ENCODE results near the gene PRKCH. TPM values are rescaled to one million over a fixed set of nuclear protein-coding genes. Genes with fewer than 3 reads are reported as not detected.

Gene PRKCH
- polyA plus RNA-seq, 1 donor from 2014 or later: 2.0 TPM

DNA sequence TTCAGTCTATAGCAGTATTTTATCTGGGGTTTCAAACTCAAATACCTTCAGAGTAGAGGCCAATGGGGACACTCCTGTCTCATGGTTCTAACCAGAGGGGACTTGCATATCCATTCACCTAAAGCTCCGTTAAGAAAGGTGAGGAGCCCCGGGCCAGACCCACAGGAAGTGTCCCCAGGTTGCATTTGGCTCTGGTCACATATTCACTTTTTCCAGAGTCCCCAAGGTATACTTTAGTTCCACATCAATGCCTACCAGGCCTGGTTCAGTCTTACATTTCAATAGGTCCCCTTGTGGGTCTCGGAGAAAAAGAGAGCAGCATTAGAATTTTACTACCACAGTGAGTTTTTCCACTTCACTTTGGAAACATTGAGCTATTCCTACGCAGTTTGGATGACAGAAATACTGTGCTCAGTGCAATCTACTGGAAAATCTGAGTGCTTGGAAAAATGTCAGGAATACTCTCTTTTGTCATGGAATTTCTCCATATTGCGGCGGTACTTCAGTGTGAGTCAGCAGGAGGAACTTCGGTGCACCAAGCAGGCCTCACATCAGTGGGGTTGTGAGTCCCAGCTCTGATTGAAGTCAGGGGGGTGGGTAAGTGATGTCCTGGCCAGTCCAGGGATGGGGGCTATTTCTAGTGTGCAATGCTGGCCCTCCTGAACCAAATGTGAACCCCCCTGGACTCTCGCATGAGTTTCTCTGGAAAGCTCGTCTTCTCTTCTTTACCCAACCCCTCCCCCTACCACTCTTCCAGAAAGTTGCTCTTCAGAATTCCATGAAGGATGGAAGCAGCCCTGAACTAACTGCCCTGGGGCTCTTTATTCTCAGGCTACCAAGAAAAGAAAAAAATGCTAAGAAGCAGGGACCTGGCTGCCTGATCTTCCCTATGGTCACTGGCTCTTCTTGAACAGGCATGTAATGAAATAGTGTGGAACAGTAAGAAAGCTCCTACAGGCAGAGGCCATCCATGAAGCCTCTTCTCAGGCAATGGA, 184.7 kb downstream of the PRKCH start:
- Histone ChIP-seq H3K4me2 (ENCODE audit: low read length) (no peak overlapping the region), H4K20me1 (ENCODE audit: insufficient read depth) (no peaks in the 10 kb centered on the region), H3K27me3 (ENCODE audit: insufficient read depth, low read depth, low read length) (no peaks in the 10 kb centered on the region), H2AFZ (ENCODE audit: low read depth, low read length) (no peak overlapping the region), H3K9me3 (ENCODE audit: low read length) (no peaks in the 10 kb centered on the region), H3K79me2 (replicated peaks; ENCODE audit: insufficient read depth, low read length) (no peaks in the 10 kb centered on the region), H3K36me3 (ENCODE audit: insufficient read depth, low read length) (no peaks in the 10 kb centered on the region), H3K4me3 (ENCODE audit: low read length) (no peak overlapping the region), H3K9ac (ENCODE audit: low read length) (no peak overlapping the region), H3K27ac (ENCODE audit: low read length) (no peak overlapping the region), H3F3A (ENCODE audit: insufficient read depth, low read length, poor library complexity, severe bottlenecking) (no peaks in the 10 kb centered on the region), H3K9me2 (ENCODE audit: insufficient read depth, low read length) (no peaks in the 10 kb centered on the region)
- TF ChIP-seq POLR2AphosphoS5 (IDR thresholded peaks at IDR 0.05) (no peak), EZH2 (IDR thresholded peaks at IDR 0.05; ENCODE audit: borderline replicate concordance, insufficient read depth, low read length, poor library complexity, severe bottlenecking) (no peak)
- TF ChIP-seq, protein P1, sequence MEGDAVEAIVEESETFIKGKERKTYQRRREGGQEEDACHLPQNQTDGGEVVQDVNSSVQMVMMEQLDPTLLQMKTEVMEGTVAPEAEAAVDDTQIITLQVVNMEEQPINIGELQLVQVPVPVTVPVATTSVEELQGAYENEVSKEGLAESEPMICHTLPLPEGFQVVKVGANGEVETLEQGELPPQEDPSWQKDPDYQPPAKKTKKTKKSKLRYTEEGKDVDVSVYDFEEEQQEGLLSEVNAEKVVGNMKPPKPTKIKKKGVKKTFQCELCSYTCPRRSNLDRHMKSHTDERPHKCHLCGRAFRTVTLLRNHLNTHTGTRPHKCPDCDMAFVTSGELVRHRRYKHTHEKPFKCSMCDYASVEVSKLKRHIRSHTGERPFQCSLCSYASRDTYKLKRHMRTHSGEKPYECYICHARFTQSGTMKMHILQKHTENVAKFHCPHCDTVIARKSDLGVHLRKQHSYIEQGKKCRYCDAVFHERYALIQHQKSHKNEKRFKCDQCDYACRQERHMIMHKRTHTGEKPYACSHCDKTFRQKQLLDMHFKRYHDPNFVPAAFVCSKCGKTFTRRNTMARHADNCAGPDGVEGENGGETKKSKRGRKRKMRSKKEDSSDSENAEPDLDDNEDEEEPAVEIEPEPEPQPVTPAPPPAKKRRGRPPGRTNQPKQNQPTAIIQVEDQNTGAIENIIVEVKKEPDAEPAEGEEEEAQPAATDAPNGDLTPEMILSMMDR (IDR thresholded peaks at IDR 0.05; ENCODE audit: poor library complexity, severe bottlenecking): no peak

DNA sequence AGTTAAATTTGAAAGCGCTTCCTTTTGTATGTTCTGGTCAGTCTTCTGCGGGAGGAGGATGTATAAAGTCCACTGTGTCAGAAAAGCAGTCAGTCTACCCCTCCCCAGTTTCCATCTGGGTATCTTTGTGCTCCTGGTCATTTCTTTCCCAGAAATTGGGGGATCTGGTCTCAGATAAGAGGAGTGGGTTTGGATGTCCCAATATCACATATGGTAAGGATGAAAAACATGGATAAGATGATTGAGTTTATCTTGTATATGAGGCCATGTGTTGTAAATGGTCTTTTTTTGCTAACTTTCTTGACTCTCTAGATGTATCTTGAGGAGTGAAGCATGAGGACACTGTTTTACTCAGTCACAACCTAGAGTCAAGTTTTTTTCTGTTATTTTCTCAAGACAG, 187.1 kb downstream of the PRKCH start:
- Histone ChIP-seq H2AFZ (ENCODE audit: low read depth, low read length) (no peak overlapping the region), H3K36me3 (ENCODE audit: insufficient read depth, low read length) (no peaks in the 10 kb centered on the region), H4K20me1 (ENCODE audit: insufficient read depth) (no peaks in the 10 kb centered on the region), H3K4me2 (ENCODE audit: low read length) (no peak overlapping the region), H3K4me3 (ENCODE audit: low read length) (no peak overlapping the region), H3K27ac (ENCODE audit: low read length) (no peak overlapping the region), H3K9me2 (ENCODE audit: insufficient read depth, low read length) (no peaks in the 10 kb centered on the region), H3K27me3 (ENCODE audit: insufficient read depth, low read depth, low read length) (no peaks in the 10 kb centered on the region), H3K9me3 (ENCODE audit: low read length) (no peaks in the 10 kb centered on the region), H3F3A (ENCODE audit: insufficient read depth, low read length, poor library complexity, severe bottlenecking) (no peaks in the 10 kb centered on the region), H3K9ac (ENCODE audit: low read length) (no peak overlapping the region), H3K79me2 (replicated peaks; ENCODE audit: insufficient read depth, low read length) (no peaks in the 10 kb centered on the region)
- TF ChIP-seq TAF1 (IDR thresholded peaks at IDR 0.05; ENCODE audit: low read depth) (no peak), SMC3 (conservative IDR thresholded peaks at IDR 0.05; ENCODE audit: poor library complexity) (no peak), EP300 (conservative IDR thresholded peaks at IDR 0.05; ENCODE audit: poor library complexity, severe bottlenecking) (no peak), MXI1 (conservative IDR thresholded peaks at IDR 0.05; ENCODE audit: poor library complexity, severe bottlenecking) (no peak), EZH2 (IDR thresholded peaks at IDR 0.05; ENCODE audit: borderline replicate concordance, insufficient read depth, low read length, poor library complexity, severe bottlenecking) (no peak), RAD21 (conservative IDR thresholded peaks at IDR 0.05) (no peak)
- TF ChIP-seq, protein P1 (IDR thresholded peaks at IDR 0.05; ENCODE audit: poor library complexity, severe bottlenecking): no peak
